Measurements from ENCODE around the gene ABHD10.
A peak's percentile ranks its signal among the peaks of the same experiment; 100 is the strongest.

The ABHD10 gene

GRCh38 chr3:112002096-112002971 lies 23.5 kb downstream of the ABHD10 start:
- DNase-seq = no peak

- no peak for DNase-seq
These were observed 24.7 kb downstream of the ABHD10 start for GRCh38 chr3:112003321-112004080.

- DNase-seq = no peak
These were observed 25.4 kb downstream of the ABHD10 start for GRCh38 chr3:112004187-112004586.

GRCh38 chr3:112004669-112005068 lies 25.8 kb downstream of the ABHD10 start:
- DNase-seq = no peak

- no peak for DNase-seq
These were observed 26.4 kb downstream of the ABHD10 start for GRCh38 chr3:112005091-112005672.

- DNase-seq = no peak
These were observed 28.8 kb downstream of the ABHD10 start for GRCh38 chr3:112007633-112008032.

- DNase-seq = no peak
These were observed 30.8 kb downstream of the ABHD10 start for GRCh38 chr3:112009670-112010069.

GRCh38 chr3:112010636-112011035 lies 31.8 kb downstream of the ABHD10 start:
- DNase-seq = peak; percentile 37

GRCh38 chr3:112011376-112011940 lies 32.6 kb downstream of the ABHD10 start:
- DNase-seq = no peak

- DNase-seq = no peak
These were observed 33.6 kb downstream of the ABHD10 start for GRCh38 chr3:112012205-112012992.

GRCh38 chr3:112013058-112013783 lies 34.4 kb downstream of the ABHD10 start:
- no peak for DNase-seq

- no peak for DNase-seq
These were observed 34.9 kb downstream of the ABHD10 start for GRCh38 chr3:112013784-112014143.

- DNase-seq = no peak
These were observed 38.3 kb downstream of the ABHD10 start for GRCh38 chr3:112017091-112017490.

GRCh38 chr3:112018712-112019111 lies 39.9 kb downstream of the ABHD10 start:
- no peak for DNase-seq

- no peak for DNase-seq
These were observed 40.9 kb downstream of the ABHD10 start for GRCh38 chr3:112019716-112020115.

- DNase-seq = no peak
These were observed 41.9 kb downstream of the ABHD10 start for GRCh38 chr3:112020674-112021085.

- DNase-seq = no peak
These were observed 48.3 kb downstream of the ABHD10 start for GRCh38 chr3:112027142-112027541.

- DNase-seq = no peak
These were observed 49.0 kb downstream of the ABHD10 start for GRCh38 chr3:112027826-112028225.

- DNase-seq = no peak
These were observed 52.1 kb downstream of the ABHD10 start for GRCh38 chr3:112030901-112031300.

GRCh38 chr3:112032098-112032731 lies 53.4 kb downstream of the ABHD10 start:
- DNase-seq = no peak

GRCh38 chr3:112034436-112034835 lies 55.6 kb downstream of the ABHD10 start, which contains the start of gene TMPRSS7:
Gene TMPRSS7 (plus strand): TSS chr3:112034736. CDS start chr3:112034846, 110 bp downstream.
- DNase-seq = no peak
